VCaP (cell line): ENCODE results near the gene NTF4.
A peak's percentile ranks its signal among the peaks of the same experiment; 100 is the strongest.

Source experiments
- H3K27ac ChIP-seq: fragments of 450-650 bp; 2 replicates; pipeline ENCODE4 v1.5.1; 2017
- CTCF ChIP-seq: fragments of 450-650 bp; conservative IDR thresholded peaks from 2 replicates; pipeline ENCODE4 v1.5.1; 2017; ENCODE audit warnings: mild to moderate bottlenecking, moderate library complexity

Gene NTF4

GRCh38 chr19:49020931-49021895 lies 43.4 kb downstream of the NTF4 start:
- no peak for TF ChIP-seq CTCF
- H3K27ac ChIP-seq = no peak overlapping the region

GRCh38 chr19:49020342-49020741 lies 44.3 kb downstream of the NTF4 start:
- no peak overlapping the region for H3K27ac ChIP-seq
- no peak for TF ChIP-seq CTCF

GRCh38 chr19:49019242-49019932 lies 45.2 kb downstream of the NTF4 start:
- peak; percentile 20; the same call in 1 of the 2 replicates for TF ChIP-seq CTCF
- H3K27ac ChIP-seq = no peak overlapping the region; the same call in 1 of the 2 replicates

- H3K27ac ChIP-seq = peak overlapping the region; percentile 57; the same call in 1 of the 2 replicates
These were observed 46.0 kb downstream of the NTF4 start for GRCh38 chr19:49018388-49019241.

GRCh38 chr19:49017666-49018351 lies 46.8 kb downstream of the NTF4 start:
- peak; percentile 74 for TF ChIP-seq CTCF
- H3K27ac ChIP-seq = peak overlapping the region; percentile 57; the same call in 1 of the 2 replicates

DNA sequence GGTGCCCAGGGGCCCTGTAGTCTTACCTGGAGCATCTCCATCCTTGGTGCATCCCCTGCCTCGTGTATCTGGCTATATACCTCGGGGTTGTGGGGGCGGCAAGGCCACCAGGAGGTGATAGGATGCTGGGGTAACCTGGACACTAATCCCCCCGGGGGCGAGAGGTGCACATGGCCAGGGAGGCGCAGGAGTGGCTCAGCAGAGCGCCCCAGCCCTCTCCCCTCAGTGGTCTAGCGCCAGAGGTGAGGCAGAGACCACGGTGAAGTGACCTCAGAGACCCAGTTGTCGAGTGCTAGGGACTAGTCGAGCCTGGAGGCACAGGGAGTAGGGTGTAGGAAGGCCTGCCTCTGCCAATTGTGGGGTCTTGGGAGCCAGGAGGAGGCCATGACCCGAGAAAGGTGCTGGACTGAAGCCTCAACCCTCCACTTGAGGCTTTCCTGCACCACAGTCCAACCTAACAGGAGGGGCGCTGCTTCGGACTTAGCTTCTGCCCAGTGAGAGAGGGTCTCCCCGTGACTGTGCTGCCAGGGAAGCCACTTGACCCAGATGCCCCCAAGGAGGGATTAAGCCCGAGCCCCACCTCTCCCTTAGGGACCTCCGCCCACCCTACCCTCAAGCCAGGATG lies 47.5 kb downstream of the NTF4 start, which contains the start of gene LHB:
Gene LHB, minus strand, starts transcription at position 51 of the 625 bp plus-strand sequence. Its CDS starts 10 bp downstream, at position 41.
- H3K27ac ChIP-seq = peak within 1 kb of the TSS; percentile 57; the same call in 1 of the 2 replicates
- no peak for TF ChIP-seq CTCF
